Hepatic stellate cell (primary cell): ENCODE results near the gene RGS11.

Source experiments
- DNase-seq: peaks from one replicate; pipeline ENCODE4 v3.0.0; 2011; ENCODE audit warnings: low spot score

Gene RGS11

DNA sequence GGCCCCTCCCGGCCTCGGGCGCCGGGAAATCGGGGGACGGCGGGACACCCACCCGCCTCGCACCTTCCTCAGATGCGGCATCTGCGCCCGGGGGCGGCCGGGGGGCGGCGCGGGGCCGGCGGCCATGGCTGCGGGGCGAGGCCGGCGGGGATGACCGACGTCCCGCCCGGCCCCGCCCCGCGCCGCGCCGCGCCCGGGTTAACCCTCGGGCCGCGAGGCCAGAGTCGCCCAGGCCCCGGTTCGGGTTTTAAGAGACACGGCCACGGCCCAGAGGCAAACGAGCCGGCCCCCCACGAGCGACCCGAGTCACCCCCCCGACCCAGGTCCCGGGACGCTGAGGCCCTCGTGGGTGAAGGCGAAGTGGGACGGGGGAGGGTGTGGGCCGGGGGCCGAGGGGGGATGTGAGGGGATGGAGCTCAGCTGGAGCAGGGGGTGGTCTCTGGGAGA, at the start of gene RGS11:
Gene RGS11, minus strand, starts transcription at position 159 of the 447 bp plus-strand sequence. Its CDS starts 33 bp downstream, at position 126.
- no peak for DNase-seq

DNA sequence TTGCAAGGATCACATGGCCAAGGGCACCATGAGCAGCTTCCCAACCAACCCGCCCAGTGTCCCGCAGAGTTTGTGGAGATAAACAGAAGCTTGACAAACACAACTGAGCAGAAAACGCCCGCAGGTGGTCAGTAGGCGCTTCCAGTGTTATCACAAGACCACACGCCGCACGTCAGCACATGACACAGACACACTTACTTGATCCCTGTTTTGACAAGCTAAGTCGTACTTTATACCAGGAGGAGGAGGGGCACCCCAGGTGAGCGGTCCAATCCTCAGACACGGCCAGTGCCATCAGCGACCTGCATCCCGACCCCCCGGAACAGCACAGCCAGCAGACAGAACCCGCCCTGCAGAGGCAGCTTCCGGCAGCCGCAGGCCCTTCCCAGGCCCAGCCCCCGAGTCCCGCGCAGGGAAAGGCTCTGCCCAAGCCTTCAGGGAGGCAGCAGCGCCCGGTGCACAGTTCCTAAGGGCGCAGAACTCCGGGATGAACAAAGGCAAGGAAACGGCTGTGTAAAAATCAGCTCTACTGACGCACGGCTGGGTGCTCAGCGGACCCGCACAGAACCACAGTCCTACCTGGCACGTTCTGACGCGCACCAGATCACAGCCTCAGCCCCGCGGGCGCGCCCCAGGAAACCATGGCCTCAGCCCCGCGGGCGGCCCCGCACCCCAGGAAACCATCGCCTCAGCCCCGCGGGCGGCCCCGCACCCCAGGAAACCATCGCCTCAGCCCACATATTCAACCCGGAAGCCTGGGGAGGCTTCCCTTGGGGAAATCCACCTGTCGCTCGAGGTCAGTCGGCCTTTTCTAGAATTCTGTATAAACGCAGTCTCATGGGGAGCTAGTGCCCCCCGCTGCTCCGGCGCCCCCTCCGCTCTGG, 48.9 kb upstream of the RGS11 start:
- no peak for DNase-seq

DNA sequence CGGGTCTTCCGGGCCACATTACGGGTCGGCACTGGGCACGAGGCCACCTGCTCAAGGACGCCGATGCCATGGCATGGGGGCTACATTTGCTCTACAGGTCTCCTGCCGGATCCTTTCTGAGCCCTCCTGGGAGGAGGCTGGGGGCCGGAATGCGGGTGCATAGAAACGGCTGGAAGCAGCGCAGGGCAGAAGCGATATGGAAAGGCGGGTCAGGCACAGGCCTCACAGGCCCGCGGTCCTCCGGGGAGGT, 48.4 kb upstream of the RGS11 start:
- no peak for DNase-seq

DNA sequence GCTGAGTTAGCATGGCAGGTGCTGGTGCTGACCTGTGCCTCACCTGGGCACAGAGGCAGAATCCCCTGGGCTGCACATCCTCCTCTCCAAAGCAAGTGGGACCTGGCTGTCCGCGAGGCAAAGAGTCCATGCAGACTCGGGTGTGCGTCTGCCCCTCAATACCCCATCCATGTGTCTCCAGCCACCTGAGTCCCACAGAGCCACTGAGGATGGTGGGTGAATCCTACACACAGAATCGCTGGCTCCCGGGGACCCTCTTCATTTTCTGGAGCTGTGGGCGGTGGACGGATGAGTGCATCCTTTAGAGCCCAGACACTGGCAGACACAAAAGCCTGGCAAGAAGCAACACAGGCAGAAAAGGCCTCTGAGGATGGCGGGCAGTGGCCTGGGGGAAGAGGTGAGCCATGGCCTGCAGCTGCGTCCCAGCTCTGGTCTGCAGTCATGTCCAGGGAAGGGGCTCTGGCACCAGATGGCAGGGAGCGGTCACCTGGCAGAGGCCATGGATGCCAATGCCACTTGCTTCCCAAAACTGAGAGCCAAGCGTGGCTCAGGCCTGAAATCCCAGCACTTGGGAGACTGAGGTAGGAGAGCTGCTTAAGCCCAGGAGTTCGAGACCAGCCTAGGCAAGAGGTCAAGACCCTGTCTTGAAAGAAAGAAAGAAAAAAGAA, 46.9 kb upstream of the RGS11 start:
- DNase-seq = no peak

GRCh38 chr16:321532-321931, 45.8 kb upstream of the RGS11 start:
- no peak for DNase-seq

DNA sequence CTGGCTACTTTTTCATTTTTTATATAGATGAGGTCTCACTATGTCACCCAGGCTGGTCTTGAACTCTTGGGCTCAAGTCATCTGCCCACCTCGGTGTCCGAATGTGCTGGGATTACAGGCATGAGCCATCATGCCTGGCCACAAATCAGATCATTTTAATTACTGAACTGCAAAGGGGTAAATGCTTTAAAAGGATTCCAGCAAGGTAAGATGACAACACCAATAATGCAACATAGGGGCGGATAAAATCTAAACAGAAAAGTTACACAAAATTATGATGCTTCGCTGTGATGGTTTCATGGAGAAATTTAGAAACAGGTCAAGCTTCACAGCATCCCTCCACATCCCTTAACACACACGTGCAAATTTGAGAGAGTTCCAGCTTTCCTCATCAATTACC, 44.5 kb upstream of the RGS11 start:
- no peak for DNase-seq

GRCh38 chr16:318628-319027, 42.9 kb upstream of the RGS11 start:
- DNase-seq = no peak

- DNase-seq = no peak
Observed at GRCh38 chr16:317583-317982, 41.8 kb upstream of the RGS11 start.

DNA sequence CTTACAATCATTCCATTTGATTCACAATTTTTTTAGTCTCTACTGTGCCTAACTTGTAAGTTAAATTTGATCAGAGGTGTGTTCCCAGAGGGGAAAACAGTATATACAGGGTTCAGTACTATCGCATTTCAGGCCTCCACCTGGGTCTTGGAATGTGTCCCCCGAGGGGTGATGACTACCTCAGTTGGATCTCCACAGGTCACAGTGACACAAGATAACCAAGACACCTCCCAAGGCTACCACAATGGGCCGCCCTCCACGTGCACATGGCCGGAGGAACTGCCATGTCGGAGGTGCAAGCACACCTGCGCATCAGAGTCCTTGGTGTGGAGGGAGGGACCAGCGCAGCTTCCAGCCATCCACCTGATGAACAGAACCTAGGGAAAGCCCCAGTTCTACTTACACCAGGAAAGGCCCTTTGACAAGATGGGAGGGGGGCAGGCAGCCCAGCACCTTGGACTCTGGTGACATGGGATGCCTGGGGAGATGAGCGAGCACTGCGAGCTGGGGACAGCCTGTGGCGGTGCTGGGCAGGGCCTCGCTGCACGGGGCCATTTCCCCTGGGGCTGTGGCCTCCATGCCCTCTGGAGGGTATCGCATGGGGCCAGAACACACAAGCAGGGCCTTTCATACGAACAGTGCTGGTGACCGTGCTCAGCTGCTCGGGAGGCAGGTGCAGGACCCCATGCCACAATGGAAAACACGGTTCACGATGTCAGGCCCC, 41.2 kb upstream of the RGS11 start:
- no peak for DNase-seq

DNA sequence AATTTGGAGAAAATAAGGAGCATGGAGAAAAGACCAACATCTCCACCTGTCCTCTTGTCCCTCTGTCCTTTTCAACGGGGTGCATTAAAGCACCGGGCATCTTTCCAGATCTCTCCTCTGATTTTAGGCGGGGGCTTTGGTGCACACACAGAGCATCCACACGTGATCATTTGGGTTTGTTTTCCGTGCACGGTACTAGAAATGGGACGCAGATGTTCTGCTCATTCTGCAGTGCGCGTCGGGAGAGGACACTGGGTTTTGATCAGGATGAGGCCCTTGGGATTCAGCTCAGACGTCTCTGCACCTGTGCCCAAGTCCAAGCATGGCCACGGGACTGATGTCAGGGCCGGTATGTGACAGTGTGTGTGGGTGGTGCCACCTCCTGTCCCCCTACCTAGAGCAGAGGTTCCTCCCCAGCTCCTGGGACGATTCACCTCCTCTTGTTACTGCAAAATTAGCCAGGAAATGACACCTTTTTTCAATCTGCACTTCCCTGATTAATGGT, 39.1 kb upstream of the RGS11 start:
- DNase-seq = no peak

GRCh38 chr16:314351-314750, 38.6 kb upstream of the RGS11 start:
- no peak for DNase-seq

GRCh38 chr16:311725-312124, 36.0 kb upstream of the RGS11 start:
- DNase-seq = no peak

DNA sequence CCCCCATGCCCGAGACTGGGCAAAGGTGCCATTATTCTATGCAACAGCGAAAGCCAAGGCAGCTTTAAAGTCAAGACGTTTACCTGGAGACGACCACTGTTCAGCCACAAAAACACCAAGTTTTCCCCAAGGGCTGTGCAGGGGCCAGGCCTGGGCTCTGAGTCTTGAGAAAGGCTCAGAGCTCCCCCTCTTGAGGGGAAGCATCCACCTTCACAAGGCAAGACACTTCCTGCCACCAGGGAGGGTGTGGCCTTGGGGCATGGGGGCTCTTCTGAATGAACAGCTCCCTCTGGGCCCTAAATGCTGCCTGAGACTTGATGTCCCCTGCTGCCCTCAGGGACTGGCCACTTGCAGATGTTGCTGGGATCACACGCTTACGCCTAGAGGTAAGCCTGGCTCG, 33.7 kb upstream of the RGS11 start:
- DNase-seq = no peak

GRCh38 chr16:307691-308312, 32.1 kb upstream of the RGS11 start:
- no peak for DNase-seq

- DNase-seq = no peak
Observed at GRCh38 chr16:306911-307370, 31.2 kb upstream of the RGS11 start.

GRCh38 chr16:305916-306626, 30.3 kb upstream of the RGS11 start:
- no peak for DNase-seq

- no peak for DNase-seq
Observed at GRCh38 chr16:303760-304505, 28.2 kb upstream of the RGS11 start.

GRCh38 chr16:301950-302349, 26.2 kb upstream of the RGS11 start:
- no peak for DNase-seq

DNA sequence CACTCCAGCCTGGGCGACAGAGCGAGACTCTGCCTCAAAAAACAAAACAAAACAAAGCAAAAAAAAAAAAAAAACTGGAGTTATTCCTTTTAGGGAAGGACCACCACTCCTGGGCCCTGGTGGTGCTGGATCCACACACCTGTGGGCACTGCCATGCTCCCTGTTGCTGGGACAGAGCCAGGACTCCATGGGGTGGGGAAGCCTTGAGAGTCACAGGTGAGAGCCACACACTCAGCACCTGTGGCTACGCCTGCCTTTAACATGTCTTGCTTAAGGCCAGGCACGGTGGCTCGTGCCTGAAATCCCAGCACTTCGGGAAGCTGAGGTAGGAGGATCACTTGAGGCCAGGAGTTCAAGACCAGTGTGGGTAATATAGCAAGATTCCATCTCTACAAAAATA, 25.5 kb upstream of the RGS11 start:
- no peak for DNase-seq

GRCh38 chr16:297832-298231, 22.1 kb upstream of the RGS11 start:
- DNase-seq = no peak
